Effector memory CD4-positive, alpha-beta T cell (primary cell): ENCODE measurements around the gene MRPL20.

Experiments
- DNase-seq, 3 donors: peaks; one replicate each; pipeline ENCODE4 v3.0.0-alpha.2; 2020
- H3K27ac ChIP-seq: 2 replicates; pipeline ENCODE4 v1.7.0; 2013; ENCODE audit warnings: mild to moderate bottlenecking, low read length, moderate library complexity; ENCODE audit not compliant: insufficient read depth, poor library complexity, severe bottlenecking
- H3K27me3 ChIP-seq: replicated peaks from 2 replicates; pipeline ENCODE4 v1.7.0; 2013; ENCODE audit warnings: mild to moderate bottlenecking, low read length; ENCODE audit not compliant: insufficient read depth, control insufficient read depth, poor library complexity, severe bottlenecking
- H3K36me3 ChIP-seq: 2 replicates; pipeline ENCODE4 v1.7.0; 2013; ENCODE audit warnings: mild to moderate bottlenecking, low read length, moderate library complexity; ENCODE audit not compliant: control insufficient read depth, insufficient read depth
- H3K4me1 ChIP-seq: 2 replicates; pipeline ENCODE4 v1.7.0; 2013; ENCODE audit warnings: low read length, mild to moderate bottlenecking; ENCODE audit not compliant: control insufficient read depth, insufficient read depth, poor library complexity, severe bottlenecking
- H3K4me3 ChIP-seq: 2 replicates; pipeline ENCODE4 v1.7.0; 2013; ENCODE audit warnings: low read length, low read depth, mild to moderate bottlenecking; ENCODE audit not compliant: insufficient read depth, poor library complexity, severe bottlenecking
- H3K9me3 ChIP-seq: 2 replicates; pipeline ENCODE4 v1.7.0; 2013; ENCODE audit warnings: mild to moderate bottlenecking, low read length, moderate library complexity; ENCODE audit not compliant: control insufficient read depth

The MRPL20 gene

DNA sequence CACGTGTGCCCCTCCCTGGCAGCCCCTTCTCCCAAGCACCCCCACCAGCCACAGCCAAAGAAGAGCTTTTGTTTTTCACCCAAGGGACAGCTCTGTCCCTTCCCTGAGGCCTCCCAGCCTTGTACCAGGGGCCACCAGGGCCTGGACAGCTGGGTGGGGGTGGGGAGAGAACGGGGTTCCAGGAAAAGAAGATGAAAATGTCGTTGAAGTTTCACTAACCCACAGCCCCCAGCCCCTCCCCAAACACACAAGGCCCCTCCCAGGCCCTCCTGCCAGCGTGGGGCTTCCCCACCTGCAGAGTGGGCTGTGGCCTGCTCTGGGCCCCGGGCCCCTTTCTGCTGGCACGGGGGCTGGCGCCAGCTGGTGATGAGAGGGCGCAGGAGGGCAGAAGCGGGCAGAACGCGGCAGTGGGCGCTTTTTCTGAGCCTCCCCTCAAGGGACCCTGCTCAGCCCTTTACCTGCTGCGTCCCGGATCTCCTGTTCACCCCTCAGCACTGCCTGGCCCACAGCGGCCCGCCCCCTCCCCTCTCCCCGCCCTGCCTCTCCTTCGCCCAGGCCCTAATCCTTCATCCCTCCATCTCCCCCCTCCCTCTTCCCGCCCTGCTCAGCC lies 19.5 kb upstream of the MRPL20 start:
- no peaks in the 10 kb centered on the region for H3K36me3 ChIP-seq
- H3K4me1 ChIP-seq, result peaks cover 7% of the 10 kb centered on the region
- peaks cover 14% of the 10 kb centered on the region for H3K27me3 ChIP-seq
- no peaks in the 10 kb centered on the region for H3K9me3 ChIP-seq
- H3K4me3 ChIP-seq, result no peak overlapping the region
- no peak for DNase-seq
- H3K27ac ChIP-seq, result no peak overlapping the region

DNA sequence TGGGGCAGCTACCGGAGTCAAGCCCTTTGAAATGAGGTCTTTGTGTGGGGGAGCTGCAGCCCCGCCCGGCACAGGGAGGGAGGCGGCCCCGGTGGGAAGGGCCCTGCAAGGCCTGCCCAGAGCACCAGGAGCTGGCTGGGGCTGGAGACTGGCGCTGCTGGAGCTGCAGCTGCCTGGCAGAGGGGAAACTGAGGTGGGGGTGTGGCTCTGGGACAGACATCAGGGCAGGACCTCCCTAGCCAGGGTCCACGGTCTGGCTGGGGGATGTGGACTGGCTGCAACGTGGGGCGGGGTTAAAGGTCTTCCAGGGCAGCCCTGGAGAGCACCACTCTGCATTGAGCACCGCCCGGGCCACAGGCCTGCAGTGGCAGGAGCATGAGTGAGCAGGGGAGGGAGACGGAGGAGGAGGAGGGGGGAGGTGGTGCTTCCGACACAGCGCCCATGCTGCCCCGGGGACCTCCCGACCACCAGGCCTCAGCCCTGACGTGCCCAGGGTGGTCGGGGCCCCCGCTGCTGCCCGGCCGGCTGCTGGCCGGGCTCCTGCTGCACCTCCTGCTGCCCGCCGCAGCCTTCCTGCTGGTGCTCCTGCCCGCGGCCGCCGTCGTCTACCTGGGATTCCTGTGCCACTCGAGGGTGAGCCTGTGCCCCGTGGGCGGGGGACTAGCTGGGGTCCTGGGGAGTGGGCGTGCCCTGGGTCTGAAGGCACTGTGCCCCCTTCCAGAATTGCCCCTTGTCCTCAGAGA lies 18.8 kb upstream of the MRPL20 start:
- H3K4me1 ChIP-seq, result peaks cover 7% of the 10 kb centered on the region
- no peak overlapping the region for H3K4me3 ChIP-seq
- no peak for DNase-seq

DNA sequence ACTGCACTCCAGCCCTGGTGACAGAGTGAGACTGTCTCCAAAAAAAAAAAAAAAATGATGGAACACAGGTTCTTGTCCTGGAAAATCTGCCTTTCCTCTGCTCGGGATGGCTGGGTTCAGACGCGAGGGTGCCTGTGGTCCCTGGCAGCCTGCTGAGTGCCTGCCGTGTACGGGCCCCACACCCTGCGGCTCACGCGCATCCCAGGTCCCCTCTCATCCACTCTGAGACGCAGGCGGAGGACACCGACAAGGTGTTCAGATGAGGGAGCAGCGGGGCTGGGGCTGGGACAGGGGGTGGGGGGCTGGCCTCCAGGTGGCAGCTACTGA lies 18.3 kb upstream of the MRPL20 start:
- DNase-seq, result no peak
- Histone ChIP-seq H3K9me3 (no peaks in the 10 kb centered on the region), H3K36me3 (no peaks in the 10 kb centered on the region), H3K27ac (no peak overlapping the region), H3K27me3 (peaks cover 24% of the 10 kb centered on the region), H3K4me1 (peaks cover 7% of the 10 kb centered on the region), H3K4me3 (no peak overlapping the region)

More for the DNA sequence above, 18.8 kb upstream of the MRPL20 start:
- Histone ChIP-seq H3K9me3 (no peaks in the 10 kb centered on the region), H3K27ac (no peak overlapping the region), H3K27me3 (peaks cover 20% of the 10 kb centered on the region), H3K36me3 (no peaks in the 10 kb centered on the region)

DNA sequence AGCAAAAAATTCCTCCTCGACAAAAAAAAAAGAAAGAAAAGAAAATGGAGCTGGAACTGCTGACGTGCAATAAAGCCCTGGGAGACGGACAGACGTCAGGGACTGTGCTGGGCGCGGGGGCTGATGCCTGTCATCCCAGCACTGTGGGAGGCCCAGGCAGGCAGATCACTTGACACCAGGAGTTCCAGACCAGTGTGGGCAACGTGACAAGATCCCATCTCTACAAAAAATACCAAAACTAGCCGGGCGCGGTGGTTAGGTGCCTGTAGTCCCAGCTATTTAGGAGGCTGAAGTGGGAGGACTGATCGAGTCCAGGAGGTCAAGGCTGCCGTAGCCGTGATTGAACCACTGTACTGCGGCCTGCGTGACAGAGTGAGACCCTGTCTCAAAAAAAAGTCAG lies 17.6 kb upstream of the MRPL20 start:
- Histone ChIP-seq H3K27ac (no peak overlapping the region), H3K27me3 (peaks cover 24% of the 10 kb centered on the region), H3K4me1 (peaks cover 7% of the 10 kb centered on the region), H3K9me3 (no peaks in the 10 kb centered on the region), H3K4me3 (no peak overlapping the region), H3K36me3 (no peaks in the 10 kb centered on the region)
- no peak for DNase-seq

DNA sequence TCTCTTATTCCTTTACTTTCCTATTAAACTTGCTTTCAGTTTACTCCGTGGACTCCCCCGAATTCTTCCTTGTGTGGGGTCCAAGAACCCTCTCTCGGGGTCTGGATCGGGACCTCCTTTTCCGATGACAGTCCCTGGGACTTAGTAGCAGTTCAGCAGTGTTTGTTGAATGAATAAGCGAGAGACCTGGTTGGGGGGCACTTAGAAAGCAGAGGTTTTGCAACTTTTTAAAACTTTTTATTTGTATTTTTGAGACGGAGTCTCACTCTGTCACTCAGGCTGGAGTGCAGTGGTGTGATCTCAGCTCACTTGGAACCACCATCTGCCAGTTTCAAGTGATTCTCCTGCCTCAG lies 16.1 kb upstream of the MRPL20 start:
- no peak for DNase-seq
- Histone ChIP-seq H3K4me3 (no peak overlapping the region), H3K36me3 (no peaks in the 10 kb centered on the region), H3K27me3 (peaks cover 24% of the 10 kb centered on the region), H3K9me3 (no peaks in the 10 kb centered on the region), H3K4me1 (peaks cover 7% of the 10 kb centered on the region), H3K27ac (no peak overlapping the region)

DNA sequence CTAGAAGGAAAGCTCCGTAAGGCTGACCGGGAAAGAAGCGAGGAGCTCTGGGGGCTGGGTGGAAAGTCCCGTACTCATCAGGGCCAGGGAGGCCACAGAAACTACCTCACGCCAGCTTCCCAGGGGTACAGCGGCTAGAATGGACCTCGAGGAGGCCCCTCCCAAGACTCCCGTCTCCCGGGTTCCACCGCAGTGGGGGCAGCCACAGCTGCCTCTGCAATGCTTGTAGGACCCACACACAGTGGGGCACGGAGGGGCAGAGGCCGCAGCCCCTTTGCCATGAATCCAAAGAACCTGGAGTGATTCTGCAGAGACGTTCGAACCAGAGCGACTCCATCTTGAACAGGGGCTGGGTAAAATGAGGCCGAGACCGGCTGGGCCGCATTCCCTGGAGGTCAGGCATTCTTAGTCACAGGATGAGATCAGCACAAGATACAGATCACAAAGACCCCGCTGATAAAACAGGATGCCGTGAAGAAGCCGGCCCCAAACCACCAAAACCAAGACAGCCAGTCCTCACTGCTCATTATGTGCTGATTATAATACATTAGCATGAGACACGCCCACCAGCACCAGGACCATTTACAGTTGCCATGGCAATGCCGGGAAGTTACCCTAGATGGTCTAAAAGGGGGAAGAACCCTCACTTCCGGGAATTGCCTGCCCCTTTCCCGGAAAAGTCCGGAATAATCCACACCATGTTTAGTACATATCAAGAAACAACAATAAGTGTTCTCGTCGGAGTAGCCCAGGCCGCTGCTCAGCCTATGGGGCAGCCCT lies 15.6 kb upstream of the MRPL20 start:
- Histone ChIP-seq H3K27me3 (peaks cover 24% of the 10 kb centered on the region), H3K4me3 (no peak overlapping the region), H3K9me3 (no peaks in the 10 kb centered on the region), H3K36me3 (no peaks in the 10 kb centered on the region), H3K27ac (no peak overlapping the region), H3K4me1 (peaks cover 7% of the 10 kb centered on the region)
- no peak for DNase-seq

DNA sequence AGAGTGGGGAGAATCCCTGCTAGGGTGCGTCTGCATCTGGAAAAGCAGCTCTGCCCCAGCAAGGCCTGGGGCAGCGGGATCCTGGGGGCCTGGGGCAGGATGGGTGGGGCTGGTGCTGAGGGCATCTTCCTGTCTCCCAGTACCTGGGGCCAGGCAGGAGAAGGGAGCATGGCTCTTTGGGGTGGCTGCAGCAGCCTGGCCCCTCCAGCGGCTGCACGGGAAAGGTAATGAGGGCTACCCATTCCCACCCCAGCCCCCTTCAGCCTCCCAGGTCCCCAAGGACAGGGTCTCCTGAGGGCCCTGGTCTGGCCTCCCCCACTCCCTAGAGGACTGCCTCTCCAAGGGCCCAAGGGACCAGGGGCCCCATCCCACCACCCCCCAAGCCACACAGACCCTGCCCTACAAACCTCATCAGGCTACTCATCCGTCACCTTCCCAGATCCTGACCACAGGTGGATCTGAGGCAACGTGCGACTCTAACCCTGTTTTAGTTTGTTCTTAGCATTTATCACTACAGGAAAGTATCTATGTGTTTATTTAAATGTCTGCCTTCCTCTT lies 14.9 kb upstream of the MRPL20 start:
- Histone ChIP-seq H3K27me3 (peaks cover 21% of the 10 kb centered on the region), H3K36me3 (no peaks in the 10 kb centered on the region), H3K4me3 (no peak overlapping the region), H3K4me1 (peaks cover 5% of the 10 kb centered on the region), H3K9me3 (no peaks in the 10 kb centered on the region), H3K27ac (no peak overlapping the region)
- no peak for DNase-seq

DNA sequence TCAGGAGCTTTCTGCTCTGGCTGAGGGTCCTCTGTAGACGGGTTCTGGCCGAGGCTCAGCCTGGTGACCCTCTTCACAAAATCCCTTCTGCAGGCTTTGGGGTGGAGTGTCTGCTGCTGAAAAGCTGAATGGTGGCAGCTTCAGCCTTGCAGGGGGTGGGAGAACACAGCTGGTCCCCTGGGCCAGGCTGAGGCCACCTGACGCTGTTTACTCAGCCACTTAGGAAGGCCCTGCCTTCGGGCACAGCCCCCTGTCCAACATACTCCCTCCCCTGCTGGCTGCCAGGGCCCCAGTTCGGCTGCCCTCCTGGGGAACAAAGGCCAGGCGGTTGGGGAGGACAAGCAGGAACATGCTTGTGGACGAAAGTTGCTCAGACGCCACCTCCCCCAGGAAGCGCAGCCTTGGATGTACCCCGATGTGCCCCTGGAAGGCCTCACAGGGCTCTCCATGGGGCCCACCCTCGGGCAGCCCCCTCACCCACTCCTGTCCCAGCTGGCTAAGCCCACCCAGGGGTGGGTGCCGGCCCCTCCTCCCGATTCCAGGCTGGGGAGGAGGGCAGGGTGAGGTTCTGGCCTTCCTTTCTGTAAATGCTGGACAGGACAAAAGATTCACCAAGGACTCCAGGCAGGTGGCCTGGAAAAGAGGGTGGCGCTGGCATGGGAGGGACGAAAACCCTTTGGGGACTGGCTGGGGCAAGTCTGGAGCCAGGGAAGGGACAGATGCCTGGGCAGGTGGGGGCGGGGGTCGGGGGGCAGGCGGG lies 14.2 kb upstream of the MRPL20 start, which contains the start of gene ANKRD65:
Gene ANKRD65, minus strand, starts transcription at position 130 of the 760 bp plus-strand sequence. CDS start 271 bp downstream, outside the sequence.
- no peak for DNase-seq
- H3K9me3 ChIP-seq, result no peaks in the 10 kb centered on the region
- H3K4me1 ChIP-seq, result peaks cover under 1% of the 10 kb centered on the region
- no peak within 1 kb of the TSS for H3K4me3 ChIP-seq
- no peak within 1 kb of the TSS for H3K27ac ChIP-seq
- H3K27me3 ChIP-seq, result peaks cover 14% of the 10 kb centered on the region
- H3K36me3 ChIP-seq, result no peaks in the 10 kb centered on the region

DNA sequence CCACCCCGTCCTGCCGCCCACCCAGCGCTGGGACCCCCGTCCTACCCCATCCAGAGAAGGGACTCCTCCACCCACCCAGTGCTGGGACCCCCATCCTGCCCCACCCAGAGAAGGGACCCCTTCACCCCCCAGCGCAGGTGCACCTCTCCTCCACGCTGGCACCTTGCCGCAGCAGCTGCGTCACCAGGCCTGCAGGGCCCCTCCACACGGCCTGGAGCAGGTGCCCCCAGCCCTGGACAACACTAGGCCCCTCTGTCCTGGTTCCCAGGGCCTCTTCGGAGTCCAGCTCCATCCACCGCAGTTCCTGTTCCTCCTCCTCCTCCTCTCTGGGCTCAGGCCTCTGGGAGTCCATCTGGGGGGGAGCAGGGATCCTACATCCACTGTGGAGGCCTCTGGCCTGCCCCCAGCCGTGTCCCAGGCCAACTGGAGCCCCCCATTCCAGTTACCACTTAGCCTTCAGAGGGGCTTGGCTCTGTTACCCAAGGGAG lies 13.6 kb upstream of the MRPL20 start:
- H3K9me3 ChIP-seq, result no peaks in the 10 kb centered on the region
- no peaks in the 10 kb centered on the region for H3K4me1 ChIP-seq
- H3K4me3 ChIP-seq, result no peak overlapping the region
- H3K27ac ChIP-seq, result no peak overlapping the region
- H3K36me3 ChIP-seq, result no peaks in the 10 kb centered on the region
- H3K27me3 ChIP-seq, result peaks cover 13% of the 10 kb centered on the region
- DNase-seq, result no peak
